Loucy (cell line): ENCODE data around the gene SMIM22.

Experiments
- EZH2phosphoT487 ChIP-seq: fragments of 200-600 bp; IDR thresholded peaks from 2 replicates; pipeline ENCODE4 v1.6.1; 2018; ENCODE audit warnings: antibody characterized with exemption, mild to moderate bottlenecking, moderate library complexity, borderline replicate concordance
- TF ChIP-seq, protein P1 (sequence below): fragments of 200-600 bp; sonication (generic); conservative IDR thresholded peaks from 2 replicates; pipeline ENCODE4 v1.5.1; 2014; ENCODE audit warnings: mild to moderate bottlenecking, antibody characterized with exemption, low read length

DNA sequence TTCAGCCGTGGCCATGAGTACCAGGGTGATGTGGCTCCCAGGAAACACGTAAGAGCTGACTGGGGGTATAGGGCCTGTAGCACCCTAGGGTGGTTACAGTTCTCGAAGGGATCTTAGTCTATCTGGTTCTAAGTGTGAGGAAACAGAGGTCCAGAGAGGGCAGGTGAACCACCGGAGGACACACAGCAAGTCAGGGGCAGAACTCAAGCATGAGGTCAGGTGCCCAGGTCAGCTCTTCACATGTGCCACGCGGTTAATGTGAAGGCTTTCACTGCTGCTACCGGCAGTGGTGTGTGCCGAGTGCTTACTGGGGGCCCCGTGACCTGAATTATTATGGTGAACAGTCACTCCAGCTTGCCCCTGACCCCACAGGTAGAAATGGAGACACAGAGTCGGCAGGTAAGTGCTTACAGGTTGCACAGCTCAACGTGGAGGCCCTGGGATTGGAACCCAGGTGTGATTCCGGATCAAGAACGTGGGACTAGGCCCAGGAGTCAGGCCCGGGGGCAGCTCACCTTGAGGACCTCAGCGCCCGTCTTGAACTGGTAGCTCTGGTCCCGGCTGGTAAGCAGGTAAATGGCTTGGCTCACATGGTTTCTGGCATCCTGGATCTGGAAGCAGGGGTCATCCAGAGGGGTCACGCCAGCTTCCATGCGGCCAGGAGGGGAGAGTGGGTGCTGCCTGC lies 4.1 kb downstream of the SMIM22 start:
- TF ChIP-seq EZH2phosphoT487, result no peak
- TF ChIP-seq, protein P1, sequence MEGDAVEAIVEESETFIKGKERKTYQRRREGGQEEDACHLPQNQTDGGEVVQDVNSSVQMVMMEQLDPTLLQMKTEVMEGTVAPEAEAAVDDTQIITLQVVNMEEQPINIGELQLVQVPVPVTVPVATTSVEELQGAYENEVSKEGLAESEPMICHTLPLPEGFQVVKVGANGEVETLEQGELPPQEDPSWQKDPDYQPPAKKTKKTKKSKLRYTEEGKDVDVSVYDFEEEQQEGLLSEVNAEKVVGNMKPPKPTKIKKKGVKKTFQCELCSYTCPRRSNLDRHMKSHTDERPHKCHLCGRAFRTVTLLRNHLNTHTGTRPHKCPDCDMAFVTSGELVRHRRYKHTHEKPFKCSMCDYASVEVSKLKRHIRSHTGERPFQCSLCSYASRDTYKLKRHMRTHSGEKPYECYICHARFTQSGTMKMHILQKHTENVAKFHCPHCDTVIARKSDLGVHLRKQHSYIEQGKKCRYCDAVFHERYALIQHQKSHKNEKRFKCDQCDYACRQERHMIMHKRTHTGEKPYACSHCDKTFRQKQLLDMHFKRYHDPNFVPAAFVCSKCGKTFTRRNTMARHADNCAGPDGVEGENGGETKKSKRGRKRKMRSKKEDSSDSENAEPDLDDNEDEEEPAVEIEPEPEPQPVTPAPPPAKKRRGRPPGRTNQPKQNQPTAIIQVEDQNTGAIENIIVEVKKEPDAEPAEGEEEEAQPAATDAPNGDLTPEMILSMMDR, result no peak
